ENCODE data around the gene GALNTL6.

The GALNTL6 gene

DNA sequence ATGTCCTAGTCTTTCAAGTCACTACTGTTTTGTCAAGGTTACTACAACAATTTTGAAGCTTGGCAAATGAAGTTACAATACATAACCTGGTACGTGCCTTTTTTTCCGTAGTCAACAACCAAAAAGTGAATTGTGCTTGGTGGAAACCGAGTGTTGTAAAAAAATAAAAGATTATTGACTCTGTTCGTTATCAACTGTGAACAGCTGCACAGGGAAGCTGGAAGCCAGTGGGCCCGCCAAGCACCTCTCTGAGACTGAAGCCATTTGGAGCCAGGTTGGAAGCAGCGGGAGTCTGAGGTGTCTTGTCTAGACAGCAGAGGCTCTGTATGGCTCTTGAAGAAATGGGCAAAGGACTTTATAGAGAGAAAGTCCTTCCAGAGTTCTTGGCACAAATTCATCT is 119.0 kb downstream of the GALNTL6 start:
- no peak for ATAC-seq
- H3K27me3 Mint-ChIP-seq = no peaks in the 10 kb centered on the region
- H3K9me3 Mint-ChIP-seq = peaks cover 0 to 16% of the 10 kb centered on the region in 2 donors
- no peaks in the 10 kb centered on the region for H3K4me1 Mint-ChIP-seq
- no peak for DNase-seq
- H3K4me3 Mint-ChIP-seq = no peak overlapping the region
- H3K27ac Mint-ChIP-seq = no peak overlapping the region

- Mint-ChIP-seq H3K4me1 (no peaks in the 10 kb centered on the region), H3K9me3 (peaks cover 0 to 6% of the 10 kb centered on the region in 2 donors), H3K27ac (no peak overlapping the region), H3K4me3 (no peak overlapping the region), H3K27me3 (no peaks in the 10 kb centered on the region)
- no peak for ATAC-seq
- DNase-seq = no peak
These were observed 127.5 kb downstream of the GALNTL6 start for GRCh38 chr4:171940656-171941055.

DNA sequence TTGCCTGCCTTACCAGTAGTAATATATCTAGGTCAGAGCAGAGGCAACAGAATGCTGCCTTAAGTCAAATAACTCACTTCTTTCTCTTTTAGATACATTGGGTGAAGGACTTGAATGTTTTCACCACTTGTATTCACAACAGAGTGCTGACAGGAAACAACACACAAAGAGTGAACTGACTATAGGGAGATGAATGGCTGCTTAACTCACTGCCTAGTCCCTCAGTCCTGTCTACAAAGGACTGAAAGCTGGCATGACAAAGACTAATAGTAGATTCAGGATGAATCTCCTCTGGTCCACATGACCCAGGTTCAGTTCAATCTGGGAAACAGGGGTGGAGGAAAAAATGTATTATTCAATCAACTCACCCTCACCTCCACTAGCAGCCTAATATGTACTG is 134.2 kb downstream of the GALNTL6 start:
- no peaks in the 10 kb centered on the region for H3K27me3 Mint-ChIP-seq
- peaks cover 12% of the 10 kb centered on the region in 2 donors for H3K9me3 Mint-ChIP-seq
- ATAC-seq (no peak), DNase-seq (no peak)
- H3K4me1 Mint-ChIP-seq = no peaks in the 10 kb centered on the region
- H3K27ac Mint-ChIP-seq = no peak overlapping the region
- H3K4me3 Mint-ChIP-seq = no peak overlapping the region

DNA sequence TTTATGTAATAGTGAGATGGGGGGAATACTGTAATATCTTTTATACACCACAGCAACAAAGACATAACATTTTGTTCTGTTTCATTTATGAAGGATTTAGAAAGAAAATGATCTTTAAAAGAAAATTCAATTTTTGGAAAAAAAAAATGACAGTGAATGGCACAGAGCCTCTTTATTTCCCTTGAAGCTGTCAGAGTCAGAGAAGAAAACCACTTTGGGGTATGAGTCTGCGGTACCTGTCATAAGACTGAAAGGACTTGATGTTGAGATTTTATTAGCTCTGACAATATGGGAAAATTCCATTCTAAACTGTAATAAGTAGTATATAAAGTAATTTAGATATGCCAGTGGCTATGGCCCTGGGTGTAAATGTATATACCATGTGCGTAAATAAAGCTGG is 134.8 kb downstream of the GALNTL6 start:
- no peaks in the 10 kb centered on the region for H3K4me1 Mint-ChIP-seq

DNA sequence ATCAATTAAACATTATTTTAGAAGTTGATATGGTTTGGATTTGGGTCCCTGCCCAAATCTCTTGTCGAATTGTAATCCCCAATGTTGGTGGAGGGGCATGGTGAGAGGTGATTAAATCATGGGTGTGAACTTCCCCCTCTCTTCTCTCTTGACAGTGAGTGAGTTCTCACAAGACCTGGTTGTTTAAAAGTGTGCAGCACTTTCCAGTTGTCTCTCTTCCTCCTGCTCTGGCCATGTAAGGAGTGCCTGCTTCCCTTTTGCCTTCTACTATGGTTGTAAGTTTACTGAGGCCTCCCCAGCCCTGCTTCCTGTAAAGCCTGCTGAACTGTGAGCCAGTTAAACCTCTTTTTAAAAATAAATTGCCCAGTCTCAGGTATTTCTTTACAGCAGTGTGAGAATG is 141.4 kb downstream of the GALNTL6 start:
- DNase-seq (no peak), ATAC-seq (no peak)
- H3K27ac Mint-ChIP-seq = no peak overlapping the region
- no peak overlapping the region for H3K4me3 Mint-ChIP-seq
- H3K4me1 Mint-ChIP-seq = no peaks in the 10 kb centered on the region
- peaks cover 0 to 4% of the 10 kb centered on the region in 2 donors for H3K9me3 Mint-ChIP-seq
- no peaks in the 10 kb centered on the region for H3K27me3 Mint-ChIP-seq

More for the DNA sequence above, 134.8 kb downstream of the GALNTL6 start:
- H3K27me3 Mint-ChIP-seq = no peaks in the 10 kb centered on the region
- H3K27ac Mint-ChIP-seq = no peak overlapping the region
- no peak overlapping the region for H3K4me3 Mint-ChIP-seq
- peaks cover 12% of the 10 kb centered on the region in 2 donors for H3K9me3 Mint-ChIP-seq
- no peak for ATAC-seq
- DNase-seq = no peak

- DNase-seq = no peak
- no peak for ATAC-seq
- H3K27me3 Mint-ChIP-seq = no peaks in the 10 kb centered on the region
- H3K4me3 Mint-ChIP-seq = no peak overlapping the region
- H3K27ac Mint-ChIP-seq = no peak overlapping the region
- peaks cover 0 to 4% of the 10 kb centered on the region in 2 donors for H3K9me3 Mint-ChIP-seq
- no peaks in the 10 kb centered on the region for H3K4me1 Mint-ChIP-seq
These were observed 143.5 kb downstream of the GALNTL6 start for GRCh38 chr4:171956678-171957077.

GRCh38 chr4:171962110-171962509 is 148.9 kb downstream of the GALNTL6 start:
- Mint-ChIP-seq H3K4me3 (no peak overlapping the region), H3K9me3 (peaks cover 0 to 7% of the 10 kb centered on the region in 2 donors), H3K4me1 (no peaks in the 10 kb centered on the region), H3K27me3 (no peaks in the 10 kb centered on the region), H3K27ac (no peak overlapping the region)
- DNase-seq (no peak), ATAC-seq (no peak)

DNA sequence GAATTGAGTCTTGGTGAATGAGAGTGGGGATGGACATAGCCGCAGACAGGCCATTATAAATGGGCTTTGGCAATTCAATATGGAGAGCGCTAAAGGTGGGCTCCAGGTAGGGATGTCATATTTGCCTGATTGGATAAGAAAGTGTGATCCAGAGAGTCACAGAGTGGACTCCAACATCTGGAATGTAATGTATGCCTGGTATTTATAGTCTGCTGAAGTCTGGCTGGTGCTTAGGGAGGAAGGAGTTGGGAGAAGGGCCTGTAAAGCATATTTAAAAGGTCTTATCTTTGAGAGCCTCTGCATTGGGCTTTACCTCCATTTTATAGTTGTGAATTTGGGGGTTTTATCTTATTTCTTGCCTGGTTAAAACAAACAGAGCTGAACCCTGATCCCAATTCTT is 153.2 kb downstream of the GALNTL6 start:
- DNase-seq (no peak), ATAC-seq (no peak)
- no peak overlapping the region for H3K27ac Mint-ChIP-seq
- H3K4me3 Mint-ChIP-seq = no peak overlapping the region
- H3K27me3 Mint-ChIP-seq = no peaks in the 10 kb centered on the region
- H3K4me1 Mint-ChIP-seq = no peaks in the 10 kb centered on the region
- H3K9me3 Mint-ChIP-seq = peaks cover 7 to 9% of the 10 kb centered on the region in 2 donors

- no peaks in the 10 kb centered on the region for H3K27me3 Mint-ChIP-seq
- H3K4me1 Mint-ChIP-seq = no peaks in the 10 kb centered on the region
- DNase-seq (no peak), ATAC-seq (no peak)
- no peak overlapping the region for H3K4me3 Mint-ChIP-seq
- no peaks in the 10 kb centered on the region for H3K9me3 Mint-ChIP-seq
- no peak overlapping the region for H3K27ac Mint-ChIP-seq
These were observed 165.0 kb downstream of the GALNTL6 start for GRCh38 chr4:171978216-171978615.

DNA sequence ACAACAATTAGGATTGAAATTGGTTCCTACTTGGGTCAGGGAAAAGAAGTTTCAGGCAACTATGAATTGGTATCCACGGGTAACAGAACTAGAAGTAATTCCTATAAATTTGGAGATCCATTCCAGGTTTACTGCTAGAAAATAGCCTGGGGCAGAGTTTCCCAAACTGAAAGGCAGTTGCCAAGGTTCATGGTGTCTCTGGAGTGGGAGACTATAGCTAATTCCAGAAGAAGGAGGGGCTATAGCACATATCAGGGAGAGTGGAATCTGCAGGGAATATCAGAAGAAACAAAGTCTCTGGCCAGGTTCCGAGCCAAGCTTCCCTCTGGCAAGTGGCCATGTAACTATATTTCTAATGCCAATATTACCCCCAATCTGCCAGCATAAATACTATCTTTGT is 166.3 kb downstream of the GALNTL6 start:
- Mint-ChIP-seq H3K27ac (no peak overlapping the region), H3K9me3 (peaks cover 0 to 6% of the 10 kb centered on the region in 2 donors), H3K4me1 (no peaks in the 10 kb centered on the region), H3K27me3 (no peaks in the 10 kb centered on the region), H3K4me3 (no peak overlapping the region)
- no peak for ATAC-seq
- DNase-seq = no peak

DNA sequence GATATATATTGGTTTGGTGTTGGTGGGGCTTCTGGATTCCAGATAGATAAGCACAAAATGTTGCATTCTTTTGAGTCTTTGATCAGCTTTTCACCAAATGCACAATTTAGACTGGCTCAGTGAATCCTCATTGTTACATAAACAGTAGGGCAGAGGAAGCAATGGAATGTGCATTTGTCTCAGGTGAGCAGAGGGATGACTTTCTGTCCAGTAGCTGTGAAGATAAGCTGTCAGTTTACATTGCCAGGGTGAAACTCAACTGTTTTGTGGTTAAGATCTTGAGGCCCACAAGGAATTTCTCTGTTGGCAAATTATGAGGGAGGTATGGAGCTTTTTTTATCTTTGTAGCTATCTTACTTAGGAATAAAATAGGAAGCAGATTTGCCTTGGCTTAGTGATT is 168.0 kb downstream of the GALNTL6 start:
- H3K27me3 Mint-ChIP-seq = no peaks in the 10 kb centered on the region
- H3K27ac Mint-ChIP-seq = no peak overlapping the region
- H3K4me3 Mint-ChIP-seq = no peak overlapping the region
- no peak for ATAC-seq
- DNase-seq = no peak
- peaks cover 0 to 6% of the 10 kb centered on the region in 2 donors for H3K9me3 Mint-ChIP-seq
- H3K4me1 Mint-ChIP-seq = no peaks in the 10 kb centered on the region

GRCh38 chr4:171983935-171984805 is 171.0 kb downstream of the GALNTL6 start:
- Mint-ChIP-seq H3K27me3 (no peaks in the 10 kb centered on the region), H3K9me3 (peaks cover 7 to 22% of the 10 kb centered on the region in 2 donors), H3K4me3 (no peak overlapping the region), H3K4me1 (no peaks in the 10 kb centered on the region), H3K27ac (no peak overlapping the region)
- DNase-seq (no peak), ATAC-seq (no peak)

DNA sequence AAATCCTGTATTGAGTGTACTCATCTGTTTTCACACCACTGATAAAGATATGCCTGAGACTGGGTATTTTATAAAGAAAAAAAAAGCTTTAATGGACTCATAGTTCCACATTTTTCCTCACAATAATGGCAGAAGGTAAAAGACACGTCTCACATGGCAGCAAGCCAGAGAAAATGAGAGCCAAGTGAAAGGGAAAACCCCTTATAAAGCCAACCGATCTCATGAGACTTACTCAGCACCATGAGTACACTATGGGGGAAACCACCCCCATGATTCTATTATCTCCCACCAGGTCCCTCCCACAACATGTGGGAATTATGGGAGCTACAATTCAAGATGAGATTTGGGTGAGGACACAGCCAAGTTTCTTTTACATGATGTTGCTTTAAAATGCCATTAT is 171.9 kb downstream of the GALNTL6 start:
- Mint-ChIP-seq H3K4me1 (no peaks in the 10 kb centered on the region), H3K27ac (no peak overlapping the region), H3K4me3 (no peak overlapping the region), H3K9me3 (peaks cover 7 to 22% of the 10 kb centered on the region in 2 donors), H3K27me3 (no peaks in the 10 kb centered on the region)
- no peak for DNase-seq
- no peak for ATAC-seq

DNA sequence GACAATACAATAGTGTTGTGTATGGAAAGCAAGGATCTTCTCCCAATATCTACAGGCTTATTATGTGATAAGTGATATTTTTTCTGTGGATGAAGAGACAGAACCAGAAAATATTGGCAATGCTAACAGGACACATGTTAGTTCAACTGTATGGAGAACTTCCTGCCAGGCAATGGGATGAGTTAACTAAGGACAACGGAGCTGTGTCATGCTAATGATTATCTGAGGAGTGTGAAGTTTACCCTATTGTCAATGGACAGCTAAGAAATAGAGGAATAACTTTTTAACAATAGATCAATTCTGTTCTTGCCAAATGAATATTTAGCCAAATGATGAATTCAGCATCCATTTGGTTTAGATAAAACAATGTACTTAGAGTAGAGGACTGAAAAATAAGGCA is 180.0 kb downstream of the GALNTL6 start:
- Mint-ChIP-seq H3K9me3 (peaks cover 5 to 7% of the 10 kb centered on the region in 2 donors), H3K4me3 (no peak overlapping the region), H3K27ac (no peak overlapping the region), H3K27me3 (no peaks in the 10 kb centered on the region), H3K4me1 (no peaks in the 10 kb centered on the region)
- ATAC-seq (no peak), DNase-seq (no peak)

GRCh38 chr4:172007889-172008288 is 194.7 kb downstream of the GALNTL6 start:
- no peak overlapping the region for H3K4me3 Mint-ChIP-seq
- no peaks in the 10 kb centered on the region for H3K4me1 Mint-ChIP-seq
- ATAC-seq = no peak
- H3K9me3 Mint-ChIP-seq = peaks cover 0 to 6% of the 10 kb centered on the region in 2 donors
- DNase-seq = no peak
- no peak overlapping the region for H3K27ac Mint-ChIP-seq
- H3K27me3 Mint-ChIP-seq = no peaks in the 10 kb centered on the region

DNA sequence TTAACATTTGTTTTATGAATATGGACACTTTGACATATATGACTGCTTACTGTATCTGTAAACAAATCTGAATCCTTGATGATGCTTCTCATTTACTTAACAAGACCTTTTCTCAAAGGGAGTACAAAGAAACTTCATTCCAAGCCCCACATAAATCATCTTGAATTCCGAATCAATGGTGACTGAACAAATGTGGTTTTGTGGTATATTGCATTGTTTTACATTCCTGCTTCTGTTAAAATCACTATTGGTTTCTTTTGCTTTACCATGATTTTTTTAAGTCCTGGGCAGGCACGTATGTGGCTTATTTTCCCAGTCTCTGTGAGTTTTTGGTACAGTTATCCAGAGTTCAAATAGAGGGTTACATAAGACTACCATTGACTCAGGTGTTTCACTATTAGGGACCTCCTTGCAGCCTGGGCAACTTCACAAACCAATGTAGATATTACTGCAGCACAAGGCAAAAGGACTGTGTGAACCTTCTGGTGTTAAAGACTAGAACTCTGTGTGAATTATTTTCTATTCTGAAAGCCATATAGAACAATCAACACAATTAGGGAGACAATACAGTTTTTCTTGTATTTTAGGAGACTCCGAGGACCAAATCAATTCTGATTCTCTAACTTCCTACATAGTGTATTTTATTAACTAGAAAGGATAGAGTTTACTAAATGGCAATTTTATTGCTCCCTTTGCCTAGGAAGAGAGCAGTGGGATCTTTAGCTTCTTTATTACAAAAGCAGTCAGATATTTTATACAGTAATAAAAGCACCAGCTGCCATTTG is 196.4 kb downstream of the GALNTL6 start:
- Mint-ChIP-seq H3K27ac (no peak overlapping the region), H3K4me1 (no peaks in the 10 kb centered on the region), H3K4me3 (no peak overlapping the region), H3K27me3 (no peaks in the 10 kb centered on the region), H3K9me3 (peaks cover 6% of the 10 kb centered on the region in 2 donors)
- no peak for DNase-seq
- no peak for ATAC-seq
